HG02840 (cell line): ENCODE results near the gene PROM1.

Experiments used
- ATAC-seq: cut with Tn5 transposase; IDR thresholded peaks from one replicate; pipeline ENCODE4 v1.9.1; 2021; ENCODE audit warnings: mild to moderate bottlenecking, moderate library complexity, moderate number of reproducible peaks; ENCODE audit not compliant: unreplicated experiment, low FRiP score

PROM1 gene

DNA sequence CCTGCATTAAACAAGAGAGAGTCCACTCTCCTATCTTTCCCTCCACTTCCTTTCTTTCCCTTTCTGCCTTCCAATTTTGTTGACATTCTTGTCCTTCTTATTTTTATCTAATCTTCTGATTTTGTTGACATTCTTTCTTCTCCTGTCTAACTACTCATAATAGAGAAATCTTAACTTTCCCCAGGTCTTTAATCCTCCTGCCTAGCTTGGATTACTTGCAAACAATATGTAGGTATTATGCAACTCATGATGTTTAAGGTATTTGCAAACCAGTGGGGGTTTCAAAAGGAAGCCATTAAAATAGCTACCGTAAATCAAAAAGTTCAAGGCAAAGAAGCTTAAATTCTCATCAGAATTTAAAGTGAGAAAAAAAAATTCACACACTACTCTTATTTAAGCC, 53.9 kb downstream of the PROM1 start:
- no peak for ATAC-seq

DNA sequence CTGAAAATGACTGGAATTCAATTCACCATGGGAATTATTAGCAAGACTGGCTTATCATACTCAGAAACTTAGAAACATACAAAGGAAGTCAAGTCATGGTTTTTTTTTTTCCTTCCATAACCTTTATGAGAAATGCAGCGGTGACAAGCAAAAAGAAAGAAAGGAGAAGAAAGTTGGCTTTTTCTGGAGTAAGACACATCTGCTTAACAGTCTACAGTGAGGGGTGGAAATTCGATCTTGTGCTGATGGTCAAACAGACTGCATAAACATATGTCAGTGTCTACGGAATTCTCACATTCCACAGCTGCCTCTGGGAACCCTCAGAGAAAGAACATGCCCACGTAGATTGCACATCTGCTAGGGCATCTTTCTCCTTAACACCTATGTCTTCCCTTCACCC, 54.6 kb downstream of the PROM1 start:
- no peak for ATAC-seq

- no peak for ATAC-seq
Observed at GRCh38 chr4:16027626-16028025, 56.2 kb downstream of the PROM1 start.

DNA sequence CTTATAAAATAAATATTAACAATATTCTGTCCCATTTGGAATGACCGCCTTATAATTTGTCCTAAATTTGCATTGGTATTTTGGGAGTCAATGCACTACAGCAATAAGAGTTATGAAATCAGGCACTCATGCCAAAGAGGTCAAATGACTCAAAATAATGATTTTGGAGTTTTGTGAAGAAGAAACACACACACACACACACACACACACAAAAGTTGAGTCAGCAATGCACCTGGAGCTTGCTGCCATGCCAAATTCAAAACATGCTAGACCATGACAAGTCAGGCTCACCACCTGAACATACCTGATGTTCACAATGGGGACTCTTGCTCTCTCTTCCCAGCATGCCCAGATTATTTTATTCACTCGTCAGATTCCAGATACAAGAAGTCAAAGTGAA, 56.7 kb downstream of the PROM1 start:
- no peak for ATAC-seq

GRCh38 chr4:16026160-16026761, 57.6 kb downstream of the PROM1 start:
- ATAC-seq, result no peak

GRCh38 chr4:16025268-16025667, 58.6 kb downstream of the PROM1 start:
- ATAC-seq, result no peak

- no peak for ATAC-seq
Observed at GRCh38 chr4:16023776-16024408, 59.9 kb downstream of the PROM1 start.

- ATAC-seq, result no peak
Observed at GRCh38 chr4:16021804-16022560, 61.8 kb downstream of the PROM1 start.

- ATAC-seq, result no peak
Observed at GRCh38 chr4:16019649-16020048, 64.2 kb downstream of the PROM1 start.

DNA sequence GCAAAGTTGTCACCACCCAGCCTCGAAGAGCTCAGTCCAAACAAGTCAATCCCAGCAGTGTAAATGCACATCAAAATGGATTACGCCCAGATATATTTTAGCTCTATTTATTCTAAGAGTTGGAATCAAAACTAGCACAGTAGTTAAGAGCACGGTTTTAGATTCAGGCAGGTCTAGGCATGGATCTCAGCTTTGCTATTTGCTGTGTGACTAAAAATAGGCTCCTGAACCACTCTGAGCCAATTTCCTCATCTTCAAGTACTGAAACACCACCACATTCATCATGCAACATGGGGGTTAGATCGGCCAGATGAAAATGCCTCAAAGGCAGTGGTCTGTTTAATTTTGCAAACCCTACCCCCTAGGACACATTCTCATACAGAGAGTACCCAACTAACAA, 65.0 kb downstream of the PROM1 start:
- no peak for ATAC-seq

- no peak for ATAC-seq
Observed at GRCh38 chr4:16018061-16018676, 65.7 kb downstream of the PROM1 start.

DNA sequence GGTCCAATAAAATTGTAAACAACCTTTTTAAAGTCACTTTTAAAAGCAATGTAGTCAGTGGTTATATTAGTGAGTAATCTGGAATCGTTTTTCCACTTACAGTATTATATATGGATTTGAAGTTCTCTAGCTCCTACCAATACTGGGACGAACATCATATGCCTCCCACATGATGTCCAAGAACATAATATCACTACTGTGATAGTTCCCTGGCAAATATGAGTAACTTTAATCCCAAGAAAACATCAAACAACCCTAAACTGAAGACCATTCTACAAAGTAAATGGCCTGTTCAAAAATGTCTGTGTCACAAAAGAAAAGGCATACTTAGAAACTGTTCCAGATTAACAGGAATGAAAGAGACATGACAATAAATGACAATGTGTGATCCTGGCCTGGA, 67.3 kb downstream of the PROM1 start:
- ATAC-seq, result no peak

- ATAC-seq, result no peak
Observed at GRCh38 chr4:16011173-16011572, 72.7 kb downstream of the PROM1 start.

- no peak for ATAC-seq
Observed at GRCh38 chr4:16009153-16009552, 74.7 kb downstream of the PROM1 start.

GRCh38 chr4:16007471-16008095, 76.2 kb downstream of the PROM1 start:
- ATAC-seq, result no peak

DNA sequence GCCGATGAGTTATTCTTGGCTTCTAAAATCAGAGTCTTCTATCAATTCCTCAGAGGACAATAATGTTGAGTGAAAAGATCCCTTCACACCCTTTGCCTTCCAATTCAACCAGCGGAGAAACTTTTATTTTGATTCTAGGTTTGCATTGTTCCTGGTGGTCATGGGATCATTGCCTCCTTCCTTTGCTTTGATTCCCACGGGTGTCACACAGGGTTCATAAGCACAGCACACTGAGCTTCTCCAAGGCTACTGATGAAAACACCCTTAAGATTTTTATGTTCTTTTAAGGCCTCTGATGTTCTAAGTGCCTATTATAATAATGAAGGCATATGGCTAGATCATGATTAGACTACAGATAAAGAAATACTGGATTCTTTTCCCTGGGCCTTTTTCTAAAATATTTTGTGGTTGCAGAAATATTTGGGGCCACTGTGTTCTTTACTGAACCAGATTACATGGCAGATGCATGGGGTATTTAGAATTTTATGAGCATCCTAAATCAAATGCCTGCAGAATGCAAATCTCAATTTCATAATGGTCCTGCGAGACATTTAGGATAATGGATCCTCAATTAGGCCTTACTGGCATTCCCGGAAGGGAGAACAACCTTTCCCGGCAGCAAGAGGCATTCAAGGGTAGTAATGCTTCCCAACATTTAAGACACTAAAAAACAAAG, 76.9 kb downstream of the PROM1 start:
- ATAC-seq, result no peak

GRCh38 chr4:16005676-16006075, 78.1 kb downstream of the PROM1 start:
- ATAC-seq, result no peak

DNA sequence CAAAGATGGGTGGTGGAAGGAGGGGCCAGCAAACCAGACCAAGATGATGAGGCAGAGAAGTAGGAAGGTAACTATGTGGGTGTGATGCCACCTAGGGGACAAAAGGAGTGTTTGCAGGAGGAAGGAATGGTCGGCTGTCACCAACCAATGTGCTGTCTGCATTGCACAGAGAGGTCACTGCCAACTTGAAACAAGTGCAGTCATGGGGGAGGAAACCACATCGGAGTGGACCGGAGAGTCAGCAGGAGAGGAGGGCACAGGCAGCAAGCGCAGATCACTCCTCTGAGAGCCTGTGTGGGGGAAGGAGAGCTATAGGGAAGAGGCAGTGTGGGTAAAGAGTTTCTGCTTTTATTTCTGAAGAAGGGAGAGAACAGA, 82.4 kb downstream of the PROM1 start:
- ATAC-seq, result peak; percentile 90

DNA sequence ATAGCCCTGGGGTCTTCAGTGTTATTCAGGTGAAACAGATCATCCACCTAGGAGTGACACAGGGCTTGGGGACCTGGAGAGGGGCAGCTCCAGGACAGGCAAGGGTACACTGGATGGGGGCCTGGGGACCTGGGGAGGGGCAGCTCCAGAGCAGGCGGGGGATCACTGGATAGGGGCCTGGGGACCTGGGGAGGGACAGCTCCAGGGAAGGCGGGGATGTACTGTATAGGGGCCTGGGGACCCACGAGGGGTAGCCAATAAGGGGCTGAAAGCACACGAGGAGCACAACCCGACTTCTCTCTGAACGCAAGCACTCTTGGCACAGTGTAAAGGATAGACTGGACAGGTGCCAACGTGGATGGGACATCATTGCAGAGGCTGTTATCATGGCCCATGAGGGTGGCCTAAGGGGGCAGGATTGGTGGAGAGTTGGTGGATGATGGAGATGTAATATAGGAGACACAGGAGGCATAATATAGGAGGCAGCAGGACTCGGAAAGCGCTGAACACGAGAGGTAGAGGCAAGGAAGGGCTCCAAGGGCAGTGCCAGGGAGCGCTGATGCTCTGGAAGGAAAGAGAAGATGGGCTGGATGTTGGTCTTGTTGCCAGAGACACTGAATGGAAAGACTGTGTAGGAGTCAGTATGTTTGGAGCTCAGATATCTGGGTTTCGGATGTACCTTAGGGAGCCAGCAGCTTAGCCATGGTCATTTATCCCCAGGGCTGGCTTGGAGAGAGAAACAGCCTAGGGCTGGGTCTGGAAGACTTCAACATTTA, 82.9 kb downstream of the PROM1 start:
- no peak for ATAC-seq

DNA sequence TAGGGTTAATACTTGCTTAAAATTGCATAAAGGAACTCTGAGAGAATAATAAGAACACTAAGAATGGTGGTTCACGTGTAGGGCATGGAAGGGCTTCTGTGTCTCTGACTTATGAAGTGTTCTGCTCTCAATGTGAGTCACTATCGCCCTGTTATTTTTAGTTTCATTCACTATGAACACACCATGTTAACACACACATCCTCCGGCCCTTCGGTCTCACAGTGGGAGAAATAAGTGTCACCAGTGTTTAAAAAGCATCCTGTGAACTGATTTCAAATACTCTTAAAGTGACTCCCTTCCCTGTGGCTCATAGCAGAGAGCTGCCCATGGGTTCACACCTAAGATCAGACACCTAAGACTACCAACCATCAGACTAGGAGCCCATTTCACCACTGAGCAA, 87.0 kb downstream of the PROM1 start:
- no peak for ATAC-seq
